SK-N-SH (cell line): ENCODE data around the gene TARS1. TPM values are rescaled to one million over a fixed set of nuclear protein-coding genes. Genes with fewer than 3 reads are reported as not detected.

Source experiments
- CTCF ChIA-PET: fragments of 300-600, 350-600 bp; formaldehyde crosslinking; extraction: SDS; loops from one replicate; lab custom pipeline; 2021; lab: Yijun Ruan, JAX
- POLR2A ChIA-PET: fragments of 350-600 bp; sonication (Branson Sonifier 250); formaldehyde crosslinking; extraction: SDS; loops from one replicate; lab custom pipeline; 2020; ENCODE audit warnings: antibody characterized with exemption, inconsistent platforms; lab: Yijun Ruan, JAX
- DNase-seq: peaks from one replicate; pipeline ENCODE4 v3.0.0; 2012
- H2AFZ ChIP-seq: fragments of 200-600 bp; sonication (generic); 2 replicates; pipeline ENCODE4 v1.8.1; 2016; ENCODE audit warnings: antibody characterized with exemption, mild to moderate bottlenecking, low read depth
- H3F3A ChIP-seq: fragments of 200-600 bp; sonication (generic); replicated peaks from 2 replicates; pipeline ENCODE3; 2016; ENCODE audit warnings: antibody characterized with exemption, mild to moderate bottlenecking; ENCODE audit not compliant: insufficient read depth
- H3K27ac ChIP-seq, 2 experiments: fragments of 200-500 bp in 1 of 2; fragments of 200-600 bp in 1 of 2; sonication (Bioruptor generic) in 1 of 2; sonication (generic), shearing (Covaris generic) in 1 of 2; 2 replicates each; pipeline versions ENCODE4 v1.5.1 to v1.6.1; 2014 to 2016; ENCODE audit warnings: low read depth in 2 of 2, inconsistent platforms in 1 of 2, low read length in 1 of 2, mild to moderate bottlenecking in 1 of 2, mixed read lengths in 1 of 2
- H3K27me3 ChIP-seq: fragments of 200-600 bp; sonication (generic), shearing (Covaris generic); 2 replicates; pipeline ENCODE4 v1.6.1; 2016; ENCODE audit warnings: mixed run types; ENCODE audit not compliant: insufficient read depth
- H3K36me3 ChIP-seq, 2 experiments: fragments of 200-500 bp in 1 of 2; fragments of 200-600 bp in 1 of 2; sonication (Bioruptor generic) in 1 of 2; sonication (generic) in 1 of 2; replicated peaks in 1 of 2; 2 replicates each; pipeline versions ENCODE3 to v1.5.1; 2014 to 2016; ENCODE audit warnings: low read length in 1 of 2, mild to moderate bottlenecking in 1 of 2; ENCODE audit not compliant: insufficient read depth in 2 of 2, control insufficient read depth in 1 of 2
- H3K4me1 ChIP-seq, 2 experiments: fragments of 200-500 bp in 1 of 2; fragments of 200-600 bp in 1 of 2; sonication (Bioruptor generic) in 1 of 2; sonication (generic), shearing (Covaris generic) in 1 of 2; 2 replicates each; pipeline versions ENCODE4 v1.5.1 to v1.6.1; 2014 to 2016; ENCODE audit warnings: low read depth in 1 of 2, low read length in 1 of 2, mixed run types in 1 of 2; ENCODE audit not compliant: insufficient read depth in 2 of 2, control insufficient read depth in 1 of 2
- H3K4me2 ChIP-seq: fragments of 200-600 bp; sonication (generic), shearing (Covaris generic); 2 replicates; pipeline ENCODE4 v1.6.1; 2017; ENCODE audit warnings: mixed run types
- H3K4me3 ChIP-seq, 2 experiments: fragments of 200-500 bp in 1 of 2; fragments of 200-600 bp in 1 of 2; sonication (Bioruptor generic) in 1 of 2; sonication (generic), shearing (Covaris generic) in 1 of 2; 2 replicates each; pipeline versions ENCODE4 v1.5.1 to v1.8.1; 2014 to 2016; ENCODE audit warnings: low read depth in 2 of 2, inconsistent platforms in 1 of 2, low read length in 1 of 2, mild to moderate bottlenecking in 1 of 2, mixed read lengths in 1 of 2, moderate library complexity in 1 of 2
- H3K79me2 ChIP-seq: fragments of 200-600 bp; sonication (generic); 2 replicates; pipeline ENCODE4 v1.8.1; 2017; ENCODE audit warnings: mild to moderate bottlenecking; ENCODE audit not compliant: insufficient read depth
- H3K9ac ChIP-seq: fragments of 200-600 bp; sonication (generic); 2 replicates; pipeline ENCODE4 v1.6.1; 2017; ENCODE audit warnings: mixed run types
- H3K9me2 ChIP-seq: fragments of 200-600 bp; sonication (generic); 2 replicates; pipeline ENCODE4 v1.6.1; 2017; ENCODE audit warnings: mixed run types
- H3K9me3 ChIP-seq: fragments of 200-600 bp; sonication (generic); 2 replicates; pipeline ENCODE4 v1.6.1; 2017; ENCODE audit warnings: mixed run types, mild to moderate bottlenecking, moderate library complexity
- H4K20me1 ChIP-seq: fragments of 200-600 bp; sonication (generic); 2 replicates; pipeline ENCODE4 v1.6.1; 2017; ENCODE audit warnings: mild to moderate bottlenecking, mixed run types; ENCODE audit not compliant: insufficient read depth
- CHD2 ChIP-seq: fragments of 150-350 bp; IDR thresholded peaks from 2 replicates; pipeline ENCODE4 v1.6.1; 2018; ENCODE audit warnings: low read length; ENCODE audit not compliant: partially characterized antibody
- ELF1 ChIP-seq: IDR thresholded peaks from 2 replicates; pipeline ENCODE4 v1.4.0; 2012
- EP300 ChIP-seq, 2 experiments: IDR thresholded peaks; 2 replicates each; pipeline versions ENCODE4 v1.4.0 to v1.6.1; 2012; ENCODE audit warnings: borderline replicate concordance in 1 of 2, low read depth in 1 of 2, low read length in 1 of 2
- FOSL2 ChIP-seq: IDR thresholded peaks from 2 replicates; pipeline ENCODE4 v1.4.0; 2012; ENCODE audit warnings: low read depth, mild to moderate bottlenecking, moderate library complexity, borderline replicate concordance
- GABPA ChIP-seq: IDR thresholded peaks from 2 replicates; pipeline ENCODE4 v1.4.0; 2012; ENCODE audit warnings: low read depth, mild to moderate bottlenecking
- GATA2 ChIP-seq: sonication (generic); formaldehyde crosslinking; IDR thresholded peaks from 2 replicates; pipeline ENCODE4 v1.5.0; 2020; ENCODE audit warnings: mild to moderate bottlenecking, missing genetic modification reagents
- IRF3 ChIP-seq: fragments of 150-350 bp; IDR thresholded peaks from 2 replicates; pipeline ENCODE4 v1.6.1; 2016; ENCODE audit warnings: mild to moderate bottlenecking, low read depth, low read length
- MXI1 ChIP-seq: IDR thresholded peaks from 2 replicates; pipeline ENCODE4 v1.6.1; 2012; ENCODE audit warnings: mild to moderate bottlenecking, low read depth, low read length, improper control_type of control experiment
- NFIC ChIP-seq: IDR thresholded peaks from 2 replicates; pipeline ENCODE4 v1.4.0; 2012; ENCODE audit warnings: borderline replicate concordance
- PBX3 ChIP-seq: IDR thresholded peaks from 2 replicates; pipeline ENCODE4; 2012
- POLR2AphosphoS5 ChIP-seq: IDR thresholded peaks from 2 replicates; pipeline ENCODE4 v1.6.1; 2012; ENCODE audit warnings: low read depth, low read length
- RFX5 ChIP-seq: IDR thresholded peaks from 2 replicates; pipeline ENCODE4 v1.6.1; 2012; ENCODE audit warnings: mild to moderate bottlenecking, improper control_type of control experiment, low read length
- RXRA ChIP-seq: IDR thresholded peaks from 2 replicates; pipeline ENCODE4 v1.4.0; 2012; ENCODE audit warnings: low read depth, mild to moderate bottlenecking, borderline replicate concordance
- SMC3 ChIP-seq: IDR thresholded peaks from 2 replicates; pipeline ENCODE4 v1.6.1; 2012; ENCODE audit warnings: low read depth, low read length, improper control_type of control experiment
- USF2 ChIP-seq: fragments of 150-350 bp; IDR thresholded peaks from 2 replicates; pipeline ENCODE4 v1.6.1; 2017; ENCODE audit warnings: antibody characterized with exemption, low read length, low read depth, borderline replicate concordance
- YY1 ChIP-seq: IDR thresholded peaks from 2 replicates; pipeline ENCODE4 v1.4.0; 2012; ENCODE audit warnings: low read depth, mild to moderate bottlenecking
- WGBS: methylation state at CpG from one replicate; pipeline ENCODE4 v1.1.6; 2017; ENCODE audit warnings: low lambda C conversion rate; 5-methylcytosine and 5-hydroxymethylcytosine counted together
- polyA plus RNA-seq, 3 experiments: library from polyadenylated mRNA; depleted of rRNA; stranded (reverse); fragments of >200 nt; gene quantifications; 2 replicates each; pipeline ENCODE4 v1.2.3, GENCODE V29; 2012
- TF ChIP-seq, protein P1 (sequence below): IDR thresholded peaks from 2 replicates; pipeline ENCODE4 v1.4.0; 2012; ENCODE audit warnings: low read depth, borderline replicate concordance
- TF ChIP-seq, protein P2 (sequence below): fragments of 200-600 bp; sonication (generic); IDR thresholded peaks from 2 replicates; pipeline ENCODE4 v1.6.1; 2017; ENCODE audit warnings: antibody characterized with exemption, mild to moderate bottlenecking, moderate library complexity

TARS1 gene
- polyA plus RNA-seq, 1 of the 3 experiments (the other 2 are of a cell fraction) = 58.4 TPM

DNA sequence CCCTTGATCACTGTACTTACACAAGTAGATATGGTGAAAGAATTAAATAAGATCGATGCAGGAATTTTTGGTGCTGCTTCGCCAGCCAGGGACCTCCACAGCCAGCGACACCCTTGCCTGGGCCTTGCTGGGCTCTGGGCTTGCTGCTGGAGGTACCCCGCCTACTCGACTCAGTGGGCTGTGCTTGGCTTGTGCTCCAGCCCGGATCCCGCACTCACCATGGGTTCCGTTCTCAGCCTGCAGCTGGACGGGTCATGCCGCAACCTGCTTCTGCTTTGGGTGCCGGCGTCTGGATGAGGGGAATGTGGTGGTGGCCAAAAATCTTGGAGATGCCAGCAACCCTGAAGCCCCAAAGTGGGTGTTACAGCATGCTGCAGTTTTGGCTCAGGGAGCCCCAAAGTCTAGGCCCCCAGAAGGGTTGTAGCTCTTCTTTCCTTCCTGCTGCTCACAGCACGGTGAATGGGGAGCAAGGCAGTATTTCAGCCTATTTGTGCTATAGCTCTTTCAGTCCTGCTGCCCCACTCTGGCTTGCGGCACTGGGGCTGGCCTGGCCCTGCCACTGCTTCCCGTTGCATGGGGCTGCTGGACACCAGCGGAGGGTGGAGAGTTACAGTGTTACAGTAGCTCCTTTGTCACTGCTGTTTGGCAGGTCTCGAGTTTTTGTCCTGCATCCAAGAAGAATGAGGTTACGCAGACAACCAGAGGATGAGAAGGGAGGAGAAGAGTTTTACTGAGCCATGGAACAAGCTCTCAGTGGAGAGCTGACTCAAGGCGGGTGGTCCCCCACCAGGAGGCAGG, 48.0 kb downstream of the TARS1 start:
- no peak for DNase-seq
- ChIA-PET CTCF (interaction anchor here (1.3 kb wide), 1 partner anchor 19 kb away, joined by 4 read pairs; no protein-coding TSS in a partner anchor), POLR2A (no interaction called here)
- H3K9me3 ChIP-seq = no peaks in the 10 kb centered on the region
- H3K9me2 ChIP-seq = no peaks in the 10 kb centered on the region
- TF ChIP-seq EP300 (IDR thresholded peaks at IDR 0.05; ENCODE audit: borderline replicate concordance in 1 of 2, low read depth in 1 of 2, low read length in 1 of 2) (no peak), POLR2AphosphoS5 (no peak), GABPA (no peak), ELF1 (no peak), YY1 (no peak), IRF3 (no peak), PBX3 (no peak), MXI1 (no peak), RFX5 (no peak), RXRA (no peak), USF2 (no peak), FOSL2 (no peak), CHD2 (no peak), GATA2 (CRISPR knock-in tag) (no peak), SMC3 (no peak), NFIC (no peak)
- TF ChIP-seq, protein P1, sequence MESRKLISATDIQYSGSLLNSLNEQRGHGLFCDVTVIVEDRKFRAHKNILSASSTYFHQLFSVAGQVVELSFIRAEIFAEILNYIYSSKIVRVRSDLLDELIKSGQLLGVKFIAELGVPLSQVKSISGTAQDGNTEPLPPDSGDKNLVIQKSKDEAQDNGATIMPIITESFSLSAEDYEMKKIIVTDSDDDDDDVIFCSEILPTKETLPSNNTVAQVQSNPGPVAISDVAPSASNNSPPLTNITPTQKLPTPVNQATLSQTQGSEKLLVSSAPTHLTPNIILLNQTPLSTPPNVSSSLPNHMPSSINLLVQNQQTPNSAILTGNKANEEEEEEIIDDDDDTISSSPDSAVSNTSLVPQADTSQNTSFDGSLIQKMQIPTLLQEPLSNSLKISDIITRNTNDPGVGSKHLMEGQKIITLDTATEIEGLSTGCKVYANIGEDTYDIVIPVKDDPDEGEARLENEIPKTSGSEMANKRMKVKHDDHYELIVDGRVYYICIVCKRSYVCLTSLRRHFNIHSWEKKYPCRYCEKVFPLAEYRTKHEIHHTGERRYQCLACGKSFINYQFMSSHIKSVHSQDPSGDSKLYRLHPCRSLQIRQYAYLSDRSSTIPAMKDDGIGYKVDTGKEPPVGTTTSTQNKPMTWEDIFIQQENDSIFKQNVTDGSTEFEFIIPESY = no peak
- TF ChIP-seq, protein P2, sequence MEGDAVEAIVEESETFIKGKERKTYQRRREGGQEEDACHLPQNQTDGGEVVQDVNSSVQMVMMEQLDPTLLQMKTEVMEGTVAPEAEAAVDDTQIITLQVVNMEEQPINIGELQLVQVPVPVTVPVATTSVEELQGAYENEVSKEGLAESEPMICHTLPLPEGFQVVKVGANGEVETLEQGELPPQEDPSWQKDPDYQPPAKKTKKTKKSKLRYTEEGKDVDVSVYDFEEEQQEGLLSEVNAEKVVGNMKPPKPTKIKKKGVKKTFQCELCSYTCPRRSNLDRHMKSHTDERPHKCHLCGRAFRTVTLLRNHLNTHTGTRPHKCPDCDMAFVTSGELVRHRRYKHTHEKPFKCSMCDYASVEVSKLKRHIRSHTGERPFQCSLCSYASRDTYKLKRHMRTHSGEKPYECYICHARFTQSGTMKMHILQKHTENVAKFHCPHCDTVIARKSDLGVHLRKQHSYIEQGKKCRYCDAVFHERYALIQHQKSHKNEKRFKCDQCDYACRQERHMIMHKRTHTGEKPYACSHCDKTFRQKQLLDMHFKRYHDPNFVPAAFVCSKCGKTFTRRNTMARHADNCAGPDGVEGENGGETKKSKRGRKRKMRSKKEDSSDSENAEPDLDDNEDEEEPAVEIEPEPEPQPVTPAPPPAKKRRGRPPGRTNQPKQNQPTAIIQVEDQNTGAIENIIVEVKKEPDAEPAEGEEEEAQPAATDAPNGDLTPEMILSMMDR = no peak
- 83% methylated on average over 19 of the region's 19 CpGs for WGBS
- H3K4me1 ChIP-seq = no peaks in the 10 kb centered on the region; a peak in 1 of 4 replicates
- no peaks in the 10 kb centered on the region for H3F3A ChIP-seq
- no peaks in the 10 kb centered on the region for H3K79me2 ChIP-seq
- H3K4me2 ChIP-seq = no peak overlapping the region
- no peak overlapping the region for H3K27ac ChIP-seq
- no peak overlapping the region for H3K4me3 ChIP-seq
- no peak overlapping the region for H3K9ac ChIP-seq
- no peak overlapping the region for H2AFZ ChIP-seq
- no peaks in the 10 kb centered on the region for H3K27me3 ChIP-seq
- H4K20me1 ChIP-seq = no peaks in the 10 kb centered on the region
- no peaks in the 10 kb centered on the region for H3K36me3 ChIP-seq
